ENCODE results near the gene PPP1R26.

PPP1R26 gene

GRCh38 chr9:135488013-135488330 lies 8.4 kb downstream of the PPP1R26 start:
- no peak for DNase-seq (ENCODE audit: low spot score)

- DNase-seq (ENCODE audit: low spot score): no peak
Observed at GRCh38 chr9:135488527-135488926, 8.9 kb downstream of the PPP1R26 start.

GRCh38 chr9:135489188-135489906 lies 9.8 kb downstream of the PPP1R26 start:
- no peak for DNase-seq (ENCODE audit: low spot score)

GRCh38 chr9:135490166-135490870 lies 10.7 kb downstream of the PPP1R26 start:
- DNase-seq (ENCODE audit: low spot score): no peak

GRCh38 chr9:135490980-135491464 lies 11.4 kb downstream of the PPP1R26 start:
- DNase-seq (ENCODE audit: low spot score): no peak

GRCh38 chr9:135491764-135492163 lies 12.2 kb downstream of the PPP1R26 start:
- DNase-seq (ENCODE audit: low spot score): no peak

GRCh38 chr9:135492886-135493669 lies 13.5 kb downstream of the PPP1R26 start:
- DNase-seq (ENCODE audit: low spot score): no peak

GRCh38 chr9:135494791-135495559 lies 15.4 kb downstream of the PPP1R26 start:
- DNase-seq (ENCODE audit: low spot score): no peak

GRCh38 chr9:135498381-135499126 lies 19.0 kb downstream of the PPP1R26 start:
- DNase-seq (ENCODE audit: low spot score): no peak

GRCh38 chr9:135499326-135500070 lies 19.9 kb downstream of the PPP1R26 start:
- DNase-seq (ENCODE audit: low spot score): peak; percentile 87

- DNase-seq (ENCODE audit: low spot score): peak; percentile 42
Observed at GRCh38 chr9:135500071-135500524, 20.5 kb downstream of the PPP1R26 start.

- peak; percentile 80 for DNase-seq (ENCODE audit: low spot score)
Observed at GRCh38 chr9:135500525-135501260, 21.1 kb downstream of the PPP1R26 start, which contains the start of gene MRPS2. Gene MRPS2 (plus strand): TSS chr9:135500682. CDS start chr9:135500711, 29 bp downstream.

GRCh38 chr9:135501261-135502167 lies 21.9 kb downstream of the PPP1R26 start:
- DNase-seq (ENCODE audit: low spot score): no peak

- no peak for DNase-seq (ENCODE audit: low spot score)
Observed at GRCh38 chr9:135502168-135502872, 22.7 kb downstream of the PPP1R26 start.

GRCh38 chr9:135502873-135503321 lies 23.3 kb downstream of the PPP1R26 start:
- DNase-seq (ENCODE audit: low spot score): no peak

GRCh38 chr9:135503371-135504261 lies 24.0 kb downstream of the PPP1R26 start:
- no peak for DNase-seq (ENCODE audit: low spot score)
